K562 (cell line): ENCODE results near the gene TMEM184B. TPM values are rescaled to one million over a fixed set of nuclear protein-coding genes. Genes with fewer than 3 reads are reported as not detected.
A peak's percentile ranks its signal among the peaks of the same experiment; 100 is the strongest.

Source experiments
- ATAC-seq: fragments of 200-7000 bp; cut with Tn5 transposase; 3 replicates; pipeline ENCODE4 v1.9.1; 2020; ENCODE audit warnings: moderate library complexity
- Bru-seq: library from RNA; stranded (reverse); fragments of 400-500 nt; gene quantifications from one replicate; lab custom pipeline; 2021; lab: Mats Ljungman, UMichigan
- BruChase-seq, 2 experiments: library from RNA; stranded (reverse); fragments of 400-500 nt; gene quantifications; one replicate each; lab custom pipeline; 2021; lab: Mats Ljungman, UMichigan
- BruUV-seq: library from RNA; stranded (reverse); fragments of 400-500 nt; replicated peaks from 2 replicates; lab custom pipeline; 2021; lab: Mats Ljungman, UMichigan
- CTCF ChIA-PET: fragments of 300-600 bp; formaldehyde crosslinking; extraction: SDS; loops from one replicate; lab custom pipeline; 2021; ENCODE audit warnings: low intra/inter-chr PET ratio; lab: Yijun Ruan, JAX
- POLR2A ChIA-PET: fragments of 300-600, 350-650 bp; sonication (Branson Sonifier 250); formaldehyde crosslinking; extraction: SDS; loops from one replicate; lab custom pipeline; 2021; ENCODE audit warnings: antibody characterized with exemption, inconsistent platforms; lab: Yijun Ruan, JAX
- DNase-seq, 4 experiments: peaks; one replicate each; pipeline versions ENCODE4 v3.0.0 to v3.0.0-alpha.2; 2011 to 2018; ENCODE audit warnings: low spot score in 3 of 4, mixed read lengths in 3 of 4; ENCODE audit errors: extremely low read depth in 1 of 4
- FAIRE-seq: peaks from 2 replicates; lab custom pipeline; 2011; peaks lifted over from hg19 to GRCh38; lab: Jason Lieb, UNC
- H2AFZ ChIP-seq: 2 replicates; pipeline ENCODE4 v1.6.0; 2011; ENCODE audit warnings: low read depth, low read length, control low read depth, inconsistent platforms
- H3K27ac ChIP-seq: fragments of 200-600 bp; 3 replicates; pipeline ENCODE4 v1.8.0; 2011; ENCODE audit warnings: low read depth, mild to moderate bottlenecking, control low read depth, inconsistent platforms, low read length, moderate library complexity, mixed read lengths; ENCODE audit errors: extremely low read depth
- H3K27me3 ChIP-seq, 2 experiments: fragments of 300-600 bp in 1 of 2; 2 replicates in 1 of 2; 3 replicates in 1 of 2; pipeline versions ENCODE4 v1.6.0 to v1.8.0; 2011; ENCODE audit warnings: inconsistent platforms in 2 of 2, low read length in 2 of 2, mild to moderate bottlenecking in 1 of 2, mixed read lengths in 1 of 2, moderate library complexity in 1 of 2; ENCODE audit not compliant: control insufficient read depth in 2 of 2, insufficient read depth in 2 of 2
- H3K36me3 ChIP-seq: fragments of 300-600 bp; 3 replicates; pipeline ENCODE4 v1.8.0; 2011; ENCODE audit warnings: mild to moderate bottlenecking, low read length, inconsistent platforms; ENCODE audit not compliant: control insufficient read depth, insufficient read depth
- H3K4me1 ChIP-seq, 2 experiments: fragments of 200-600 bp in 1 of 2; replicated peaks in 1 of 2; 2 replicates in 1 of 2; 3 replicates in 1 of 2; pipeline versions ENCODE4 v1.5.1 to v1.8.0; 2011; ENCODE audit warnings: inconsistent platforms in 2 of 2, low read length in 2 of 2, mild to moderate bottlenecking in 1 of 2, mixed read lengths in 1 of 2, moderate library complexity in 1 of 2; ENCODE audit not compliant: control insufficient read depth in 2 of 2, insufficient read depth in 2 of 2
- H3K4me2 ChIP-seq: 2 replicates; pipeline ENCODE4 v1.6.1; 2011; ENCODE audit warnings: low read length, control low read depth, inconsistent platforms, mixed read lengths; ENCODE audit not compliant: insufficient read depth
- H3K4me3 ChIP-seq: fragments of 200-600 bp; sonication (generic), shearing (Covaris generic); 2 replicates; pipeline ENCODE4 v1.5.1; 2016; ENCODE audit warnings: control low read depth, inconsistent platforms
- H3K79me2 ChIP-seq: fragments of 200-600 bp; 3 replicates; pipeline ENCODE4 v1.8.0; 2011; ENCODE audit warnings: low read length, inconsistent platforms; ENCODE audit not compliant: control insufficient read depth, insufficient read depth
- H3K9ac ChIP-seq, 2 experiments: 2 replicates each; pipeline versions ENCODE4 v1.6.0 to v1.6.1; 2011; ENCODE audit warnings: low read depth in 2 of 2, low read length in 2 of 2, control low read depth in 1 of 2, inconsistent platforms in 1 of 2, mild to moderate bottlenecking in 1 of 2, mixed read lengths in 1 of 2; ENCODE audit not compliant: insufficient read depth in 1 of 2
- H3K9me1 ChIP-seq: one replicate; pipeline ENCODE4 v1.6.0; 2011; ENCODE audit warnings: inconsistent platforms, mild to moderate bottlenecking, low read length, moderate library complexity; ENCODE audit not compliant: control insufficient read depth, insufficient read depth
- H3K9me3 ChIP-seq: replicated peaks from 2 replicates; pipeline ENCODE4 v1.5.1; 2011; ENCODE audit warnings: low read depth, low read length, inconsistent platforms; ENCODE audit not compliant: control insufficient read depth, insufficient read depth
- H4K20me1 ChIP-seq: replicated peaks from 2 replicates; pipeline ENCODE4 v1.6.1; 2011; ENCODE audit warnings: low read length, inconsistent platforms, mixed read lengths; ENCODE audit not compliant: control insufficient read depth, insufficient read depth
- CBFB ChIP-seq: sonication (generic); formaldehyde crosslinking; IDR thresholded peaks from 2 replicates; pipeline ENCODE4 v1.4.0; 2020; ENCODE audit warnings: mild to moderate bottlenecking, missing genetic modification reagents
- E2F3 ChIP-seq: fragments of 250-450 bp; sonication (Bioruptor Pico); IDR thresholded peaks from 2 replicates; pipeline ENCODE4 v1.4.0; 2020; ENCODE audit warnings: mild to moderate bottlenecking
- NONO ChIP-seq, 2 experiments: fragments of 200-400 bp in 1 of 2; fragments of 450-650 bp in 1 of 2; formaldehyde crosslinking in 1 of 2; IDR thresholded peaks; 2 replicates each; pipeline ENCODE4 v1.6.1; 2017; ENCODE audit warnings: low read depth in 2 of 2, mild to moderate bottlenecking in 2 of 2, moderate library complexity in 2 of 2, low read length in 1 of 2
- XRCC3 ChIP-seq: fragments of 450-650 bp; IDR thresholded peaks from 2 replicates; pipeline ENCODE4 v1.6.1; 2017; ENCODE audit warnings: mild to moderate bottlenecking, moderate library complexity
- ZBTB49 ChIP-seq: sonication (generic); formaldehyde crosslinking; IDR thresholded peaks from 2 replicates; pipeline ENCODE4 v1.8.0; 2022; ENCODE audit warnings: missing genetic modification reagents, mild to moderate bottlenecking, borderline replicate concordance
- ZNF354B ChIP-seq: fragments of 250-450 bp; sonication (Bioruptor Pico); IDR thresholded peaks from 2 replicates; pipeline ENCODE4 v1.4.0; 2020
- ZNF707 ChIP-seq: fragments of 250-450 bp; sonication (Bioruptor Pico); conservative IDR thresholded peaks from 2 replicates; pipeline ENCODE4 v1.8.0; 2022; ENCODE audit warnings: inconsistent platforms, mild to moderate bottlenecking, moderate library complexity
- whole genome bisulfite sequencing: fragments of 100-300 bp; shearing (Covaris generic); methylation state at CpG from one replicate; pipeline ENCODE4 v1.1.6; 2016; ENCODE audit warnings: low coverage, mixed read lengths; ENCODE audit not compliant: insufficient coverage; ENCODE audit errors: missing lambda C conversion rate; 5-methylcytosine and 5-hydroxymethylcytosine counted together
- in situ Hi-C: fragments of 300-500 bp; cut with MboI; formaldehyde crosslinking; loops from 4 replicates; pipeline ENCODE4 v1.15.0; 2018; ENCODE audit warnings: inconsistent platforms, mixed read lengths
- intact Hi-C: fragments of 100-400 bp; cut with micrococcal nuclease; formaldehyde crosslinking; loops from 2 replicates; pipeline ENCODE4 v1.14.2; 2022
- long read RNA-seq, 3 experiments: library from polyadenylated mRNA in 2 of 3; library from RNA in 1 of 3; unstranded in 2 of 3; stranded (forward) in 1 of 3; transcript quantifications; one replicate each; pipeline ENCODE4 v2.0.0, GENCODE V29; 2019 to 2022
- polyA minus RNA-seq, 3 experiments: library from RNA; depleted of rRNA, polyadenylated mRNA; stranded (reverse); fragments of >200 nt; gene quantifications; 2 replicates each; pipeline ENCODE4 v1.2.3, GENCODE V29; 2011
- polyA plus RNA-seq, 8 experiments: library from polyadenylated mRNA; depleted of rRNA in 4 of 8; stranded (reverse) in 5 of 8; unstranded in 3 of 8; fragments of >200 nt; fragmentation: Nextera tagmentation in 2 of 8; fragmentation: Illumina TruSeq in 1 of 8; extraction: Ambion mirVana in 2 of 8; extraction: Trizol in 1 of 8; gene quantifications; 2 replicates each; pipeline versions ENCODE4 v1.2.1 to v1.2.3, GENCODE V29; 2011 to 2014; ENCODE audit warnings: inconsistent platforms in 1 of 8, missing spikeins in 1 of 8
- total RNA-seq, 7 experiments: library from RNA; depleted of rRNA in 6 of 7; stranded (reverse); fragments of >200 nt in 6 of 7; fragmentation: Illumina TruSeq in 2 of 7; extraction: Trizol in 2 of 7; gene quantifications; 2 replicates each; pipeline versions ENCODE4 v1.2.1 to v1.2.3, GENCODE V29; 2011 to 2021; ENCODE audit warnings: low replicate concordance in 1 of 7

The TMEM184B gene
- total RNA-seq (2011; cell fraction: chromatin; rRNA removed; ENCODE audit: low replicate concordance), result 16.3 and 42.3 TPM in 2 replicates
- total RNA-seq (2011; cell fraction: nucleolus; rRNA removed), result 20.4 and 25.5 TPM in 2 replicates
- total RNA-seq (2011; cell fraction: nucleoplasm; rRNA removed), result 21.6 and 32.1 TPM in 2 replicates
- total RNA-seq (2014; rRNA removed), result 8.4 and 9.6 TPM in 2 replicates
- total RNA-seq (2014; rRNA removed; fragmentation: Illumina TruSeq; extraction: Trizol), result 4.0 and 5.5 TPM in 2 replicates
- total RNA-seq (2015; rRNA removed; fragmentation: Illumina TruSeq; extraction: Trizol), result 6.2 and 6.7 TPM in 2 replicates
- 22.7 and 25.1 TPM in 2 replicates for total RNA-seq (2021)
- polyA plus RNA-seq (2011; rRNA removed), result 4.9 and 12.2 TPM in 2 replicates
- 8.3 and 11.2 TPM in 2 replicates for polyA plus RNA-seq (2011; cell fraction: cytosol; rRNA removed)
- 16.1 and 21.6 TPM in 2 replicates for polyA plus RNA-seq (2011; cell fraction: nucleus; rRNA removed)
- 14.8 and 20.5 TPM in 2 replicates for polyA plus RNA-seq (2012)
- polyA plus RNA-seq (2014; fragmentation: Illumina TruSeq; extraction: Trizol), result 14.2 and 16.4 TPM in 2 replicates
- under 1 TPM; 0.31 to 0.38 TPM for polyA plus RNA-seq (2014; fragmentation: Nextera tagmentation; extraction: Ambion mirVana)
- polyA plus RNA-seq (2014; rRNA removed), result 10.1 and 14.1 TPM in 2 replicates
- polyA minus RNA-seq (2011; rRNA and poly(A)+ RNA removed), result 6.7 and 7.8 TPM in 2 replicates
- polyA minus RNA-seq (2011; cell fraction: cytosol; rRNA and poly(A)+ RNA removed), result 12.2 and 15.7 TPM in 2 replicates
- polyA minus RNA-seq (2011; cell fraction: nucleus; rRNA and poly(A)+ RNA removed), result 5.1 and 5.8 TPM in 2 replicates
- percentile 62 among the genes with signal in this experiment for Bru-seq, nascent RNA
- percentile 57 among the genes with signal in this experiment for BruChase-seq, experiment 1, labeled RNA remaining after a 2-hour chase
- BruChase-seq, experiment 2, labeled RNA remaining after a 6-hour chase, result percentile 58 among the genes with signal in this experiment
- long read RNA-seq, experiment 1, full-length matches to known transcripts, result 82 of 125 reads
- long read RNA-seq, experiment 1, partial matches to known transcripts, result 41 of 125 reads
- long read RNA-seq, experiment 1, other reads (novel, unspliced or antisense), result 2 of 125 reads
- long read RNA-seq, experiment 2, full-length matches to known transcripts, result 19 of 23 reads
- long read RNA-seq, experiment 2, partial matches to known transcripts, result 2 of 23 reads
- long read RNA-seq, experiment 2, other reads (novel, unspliced or antisense), result 2 of 23 reads
- long read RNA-seq, experiment 3, full-length matches to known transcripts, result 4 of 5 reads
- long read RNA-seq, experiment 3, partial matches to known transcripts, result 1 of 5 reads
- long read RNA-seq, experiment 3, other reads (novel, unspliced or antisense), result 0 of 5 reads

GRCh38 chr22:38272373-38273134 is at the start of gene TMEM184B:
TSS of gene TMEM184B (minus strand) at chr22:38273010. CDS start at chr22:38247961, 25,049 bp downstream.
- peaks cover 16 to 35% of the 10 kb centered on the region in 2 experiments; a peak in 4 of 5 replicates for H3K4me1 ChIP-seq
- FAIRE-seq, result no peak
- intact Hi-C loops, result no loop called here
- no peak for TF ChIP-seq XRCC3
- TF ChIP-seq CBFB (CRISPR knock-in tag), result no peak
- no peak for TF ChIP-seq E2F3
- no peak for TF ChIP-seq ZNF354B (CRISPR knock-in tag)
- no peak for TF ChIP-seq ZNF707 (CRISPR knock-in tag)
- TF ChIP-seq ZBTB49 (CRISPR knock-in tag), result no peak
- peak in 1 of 2 experiments; percentile 56; a peak in 1 of 4 replicates for TF ChIP-seq NONO (IDR thresholded peaks at IDR 0.05; ENCODE audit: low read depth in 2 of 2, low read length in 1 of 2)

More at GRCh38 chr22:38272373-38273134, at the start of gene TMEM184B:
- H3K9me1 ChIP-seq, result no peaks in the 10 kb centered on the region
- H3K4me2 ChIP-seq, result peak within 1 kb of the TSS; percentile 94
- H3K9me3 ChIP-seq, result no peaks in the 10 kb centered on the region
- POLR2A ChIA-PET, result interaction anchor here (1.6 kb wide), 1 partner anchor 11 kb away, joined by 5 read pairs; no protein-coding TSS in a partner anchor
- peak within 1 kb of the TSS; percentile 92 for H3K27ac ChIP-seq
- BruUV-seq, result no TSS peak
- ATAC-seq (peak; percentile 92), DNase-seq (peak; percentile 79 to 95 (median 92))
- peaks cover 42% of the 10 kb centered on the region for H3K79me2 ChIP-seq
- CTCF ChIA-PET, result no interaction called here
- peak within 1 kb of the TSS; percentile 97 for H2AFZ ChIP-seq
- peak within 1 kb of the TSS; percentile 83 for H3K4me3 ChIP-seq
- 0% methylated on average over 1 of the region's 97 CpGs for WGBS
- in situ Hi-C loops, result no loop called here
- no peaks in the 10 kb centered on the region for H3K27me3 ChIP-seq
- peaks cover 7% of the 10 kb centered on the region; the same call in 1 of the 3 replicates for H3K36me3 ChIP-seq
- peaks cover 7% of the 10 kb centered on the region; the same call in 1 of the 2 replicates for H4K20me1 ChIP-seq
- peak within 1 kb of the TSS; percentile 89 to 95 for H3K9ac ChIP-seq
